HG03280 (cell line): ENCODE results near the gene SNX18.

Experiments
- ATAC-seq: cut with Tn5 transposase; IDR thresholded peaks from one replicate; pipeline ENCODE4 v1.9.1; 2021; ENCODE audit warnings: mild to moderate bottlenecking, moderate library complexity; ENCODE audit not compliant: unreplicated experiment

The SNX18 gene

GRCh38 chr5:54577937-54578653, 60.5 kb downstream of the SNX18 start:
- no peak for ATAC-seq

GRCh38 chr5:54579591-54580295, 62.2 kb downstream of the SNX18 start:
- no peak for ATAC-seq

- ATAC-seq: no peak
Measured at GRCh38 chr5:54580997-54581811, 63.6 kb downstream of the SNX18 start.

- ATAC-seq: no peak
Measured at GRCh38 chr5:54581831-54582548, 64.4 kb downstream of the SNX18 start.

- ATAC-seq: no peak
Measured at GRCh38 chr5:54586336-54586735, 68.8 kb downstream of the SNX18 start.

- no peak for ATAC-seq
Measured at GRCh38 chr5:54589786-54590185, 72.2 kb downstream of the SNX18 start.

GRCh38 chr5:54590824-54591223, 73.3 kb downstream of the SNX18 start:
- ATAC-seq: no peak

GRCh38 chr5:54593779-54594178, 76.2 kb downstream of the SNX18 start:
- ATAC-seq: no peak

GRCh38 chr5:54594181-54594580, 76.6 kb downstream of the SNX18 start:
- no peak for ATAC-seq

- no peak for ATAC-seq
Measured at GRCh38 chr5:54595721-54596120, 78.2 kb downstream of the SNX18 start.
